ENCODE data around the gene OR2V2.
"Not testable (repeated sequence)": the region's sequence is repeated elsewhere in the genome, so short reads cannot be mapped to it uniquely, and the experiment has no call there.

OR2V2 gene

GRCh38 chr5:181114844-181115778, 32.3 kb upstream of the OR2V2 start:
- DNase-seq, result no peak

DNA sequence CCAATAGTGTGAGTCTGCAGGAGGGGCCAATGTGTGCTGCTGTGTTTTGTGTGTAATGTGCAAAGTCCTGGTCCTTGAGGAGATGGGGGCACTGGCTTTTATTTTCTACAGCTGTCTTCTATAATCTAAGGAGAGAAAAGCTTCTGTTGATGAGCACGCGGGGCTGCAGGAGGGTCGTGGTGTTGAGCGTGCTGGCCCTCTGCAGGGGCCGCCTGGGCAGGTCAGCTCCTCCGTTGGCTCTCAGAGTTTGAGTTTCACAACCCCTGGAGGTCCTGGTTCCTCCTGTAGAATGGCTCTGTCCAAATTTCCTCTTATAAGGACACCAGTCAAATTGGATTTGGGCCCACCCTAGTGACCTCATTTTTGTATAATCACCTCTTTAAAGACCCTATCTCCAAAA, 29.0 kb upstream of the OR2V2 start:
- no peak for DNase-seq

GRCh38 chr5:181119105-181119504, 28.3 kb upstream of the OR2V2 start:
- no peak for DNase-seq

- DNase-seq, result no peak
These were observed 27.1 kb upstream of the OR2V2 start for GRCh38 chr5:181120306-181120705.

DNA sequence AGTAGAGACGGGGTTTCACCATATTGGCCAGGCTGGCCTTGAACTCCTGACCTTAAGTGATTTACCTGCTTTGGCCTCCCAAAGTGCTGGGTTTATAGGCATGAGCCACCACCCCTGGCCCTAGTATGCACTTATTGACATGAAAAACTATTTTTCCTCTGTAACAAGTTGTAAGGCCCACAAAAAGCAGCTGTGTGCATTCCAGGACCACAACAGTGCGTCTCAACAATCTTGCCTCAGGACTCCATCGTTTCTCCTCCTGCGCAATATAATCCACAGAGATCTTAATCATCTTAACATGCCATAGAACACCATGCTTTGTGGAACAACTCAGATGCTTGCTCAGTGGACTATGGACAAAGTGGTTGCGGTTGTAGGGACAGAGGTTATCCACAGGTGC, 26.6 kb upstream of the OR2V2 start:
- DNase-seq, result no peak

DNA sequence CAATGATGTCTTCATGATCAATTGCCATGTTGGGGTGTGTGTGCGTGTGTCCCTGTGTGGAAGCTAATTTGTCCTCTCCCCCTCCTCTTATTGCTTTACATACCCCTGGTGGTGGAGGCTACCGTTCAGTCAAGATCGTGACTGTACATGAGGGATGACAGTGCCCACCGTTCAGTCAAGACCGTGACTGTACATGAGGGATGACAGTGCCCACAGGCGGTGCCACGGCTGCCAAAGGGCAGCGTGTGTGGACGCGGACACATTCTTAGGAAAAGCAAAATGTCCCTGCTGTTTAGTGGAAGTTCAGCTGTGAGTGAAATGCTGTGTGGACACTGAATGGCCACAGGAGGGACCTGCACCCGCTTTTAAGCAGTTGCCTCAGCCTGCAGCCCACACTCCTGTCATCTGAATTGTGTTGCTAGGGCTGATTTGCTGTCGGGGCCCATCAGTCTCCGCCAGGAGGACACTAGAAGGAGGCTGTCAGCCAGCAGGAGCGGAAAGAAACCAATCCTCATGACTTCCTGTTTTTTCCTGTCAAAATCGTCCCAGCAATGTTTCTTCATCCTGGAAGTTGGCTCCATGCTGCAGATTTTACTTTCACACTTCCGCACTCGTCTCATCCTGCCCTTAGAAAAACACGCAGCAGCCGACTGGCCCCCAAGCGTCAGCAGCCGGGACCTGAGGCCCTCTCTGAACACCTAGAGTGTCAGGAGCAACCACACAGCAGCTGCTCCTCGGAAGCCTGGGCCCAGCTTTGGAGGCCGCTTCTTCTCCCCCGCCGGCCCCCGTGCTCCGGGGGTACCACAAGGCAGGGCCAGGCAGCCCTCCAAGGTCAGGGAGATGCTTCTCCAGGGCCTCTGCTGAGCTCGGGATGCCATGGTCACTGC, 25.5 kb upstream of the OR2V2 start:
- no peak for DNase-seq

DNA sequence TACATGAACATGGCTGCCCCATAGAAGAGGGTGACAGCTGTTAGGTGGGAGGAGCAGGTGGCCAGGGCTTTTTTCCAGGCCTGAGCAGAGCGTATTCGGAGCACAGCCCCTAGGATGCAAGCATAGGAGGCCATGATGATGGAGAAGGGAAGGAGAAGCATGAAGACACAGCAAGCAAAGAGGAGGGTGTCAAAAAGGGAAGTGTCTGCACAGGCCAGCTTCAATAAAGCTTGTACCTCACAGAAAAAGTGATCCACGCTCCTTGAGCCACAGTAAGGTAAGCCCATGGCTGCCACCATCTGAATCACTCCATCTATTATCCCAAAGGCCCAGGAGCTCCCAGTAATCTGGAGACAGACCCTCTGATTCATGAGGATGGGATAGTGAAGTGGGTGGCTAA, 22.9 kb upstream of the OR2V2 start:
- DNase-seq, result no peak

- no peak for DNase-seq
These were observed 20.5 kb upstream of the OR2V2 start for GRCh38 chr5:181126841-181127240.

- DNase-seq, result no peak
These were observed 19.9 kb upstream of the OR2V2 start for GRCh38 chr5:181127456-181127855.

- DNase-seq, result no peak
These were observed 19.3 kb upstream of the OR2V2 start for GRCh38 chr5:181127907-181128626.

DNA sequence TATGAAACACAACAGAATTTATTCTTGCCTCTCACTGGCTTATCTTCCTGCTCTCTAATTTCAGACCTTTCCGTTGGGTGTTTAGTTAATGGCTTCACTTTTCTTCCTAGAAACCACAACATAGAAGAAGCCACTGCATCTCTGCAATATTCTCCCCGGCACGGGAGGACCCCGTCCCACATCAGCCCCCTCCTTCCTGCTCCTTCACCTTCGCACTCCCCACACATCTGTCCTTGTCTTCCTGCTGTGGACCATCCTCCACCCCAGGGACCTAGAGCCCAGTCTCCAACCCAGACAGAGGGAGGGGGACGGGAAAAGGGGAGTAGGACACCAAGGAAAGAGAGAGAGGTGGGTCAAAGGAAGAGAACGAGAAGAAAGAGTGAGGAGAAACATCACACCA, 17.8 kb upstream of the OR2V2 start:
- no peak for DNase-seq

DNA sequence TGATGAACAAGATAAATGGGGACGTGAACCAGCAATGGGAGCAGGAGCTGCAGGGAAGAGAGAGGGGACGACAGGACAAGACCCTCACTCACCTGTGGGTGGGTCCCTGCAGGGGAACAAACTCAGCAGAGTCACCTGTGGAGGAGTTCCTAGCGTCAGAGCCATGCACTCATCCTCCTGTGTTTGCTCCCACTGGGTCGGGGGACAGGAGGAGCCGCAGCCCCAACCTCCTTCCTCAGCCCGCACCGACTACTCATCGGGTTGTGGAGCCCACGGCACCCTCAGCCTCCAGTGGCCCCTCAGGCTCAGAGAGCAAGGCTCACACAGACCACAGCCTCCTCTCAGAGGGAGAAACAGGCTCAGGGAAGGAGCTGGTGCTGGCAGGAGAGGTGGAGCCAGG, 17.3 kb upstream of the OR2V2 start:
- not testable (repeated sequence) for DNase-seq

- no peak for DNase-seq
These were observed 16.4 kb upstream of the OR2V2 start, which contains the start of gene OR2V1 for GRCh38 chr5:181130832-181131496. OR2V1 (minus strand) TSS chr5:181131169; CDS start chr5:181125304, 5,865 bp downstream.

- no peak for DNase-seq
These were observed 15.9 kb upstream of the OR2V2 start for GRCh38 chr5:181131514-181131913.

DNA sequence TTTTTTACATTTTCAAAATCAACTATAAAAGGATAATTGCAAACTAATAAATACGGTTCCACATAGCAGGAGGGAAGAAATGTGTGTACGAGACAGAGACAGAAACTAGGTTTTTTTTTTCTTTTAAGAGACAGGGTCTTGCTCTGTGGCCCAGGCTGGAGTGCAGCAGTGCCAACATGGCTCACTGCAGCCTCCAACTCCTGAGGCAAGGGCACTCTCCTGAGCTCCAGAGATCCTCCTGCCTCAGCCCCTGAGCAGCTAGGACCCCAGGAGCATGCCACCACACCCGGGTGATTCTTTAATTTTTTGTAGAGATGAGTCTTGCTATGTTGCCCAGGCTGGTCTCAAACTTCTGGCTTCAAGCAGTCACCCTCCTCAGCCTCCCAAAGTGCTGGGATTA, 14.3 kb upstream of the OR2V2 start:
- DNase-seq, result no peak

DNA sequence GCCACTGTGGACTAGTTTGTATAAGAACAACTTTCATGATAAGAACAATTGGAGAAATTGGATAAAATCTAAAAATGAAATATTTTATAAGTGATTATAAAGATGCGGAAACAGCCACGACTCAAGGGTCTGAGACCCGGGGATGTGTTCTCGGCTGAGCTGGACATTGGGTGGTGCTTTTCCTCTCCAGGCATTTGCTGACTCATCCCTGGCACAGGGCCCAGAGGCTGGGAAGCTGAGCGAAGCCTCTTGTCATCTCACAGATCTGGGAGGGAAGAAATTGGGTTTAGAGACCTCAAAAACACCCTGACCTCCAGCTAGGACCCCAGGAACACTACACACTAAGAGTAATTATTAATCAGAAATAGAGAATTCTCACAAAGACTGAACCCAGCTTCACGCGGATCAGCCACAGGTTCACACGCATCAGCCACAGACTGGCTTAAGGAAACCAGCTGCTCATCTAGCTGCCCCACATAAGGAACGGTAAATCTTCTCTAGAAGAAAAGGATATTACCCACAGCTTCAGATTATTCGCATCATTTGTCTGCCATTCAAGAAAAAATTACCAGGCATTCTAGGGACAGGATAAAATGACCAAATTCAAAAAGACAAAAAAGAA, 13.7 kb upstream of the OR2V2 start:
- DNase-seq, result no peak

- no peak for DNase-seq
These were observed 13.1 kb upstream of the OR2V2 start for GRCh38 chr5:181134259-181134658.

GRCh38 chr5:181136361-181136955, 10.9 kb upstream of the OR2V2 start:
- no peak for DNase-seq

- no peak for DNase-seq
These were observed 9.1 kb upstream of the OR2V2 start for GRCh38 chr5:181138258-181138657.

DNA sequence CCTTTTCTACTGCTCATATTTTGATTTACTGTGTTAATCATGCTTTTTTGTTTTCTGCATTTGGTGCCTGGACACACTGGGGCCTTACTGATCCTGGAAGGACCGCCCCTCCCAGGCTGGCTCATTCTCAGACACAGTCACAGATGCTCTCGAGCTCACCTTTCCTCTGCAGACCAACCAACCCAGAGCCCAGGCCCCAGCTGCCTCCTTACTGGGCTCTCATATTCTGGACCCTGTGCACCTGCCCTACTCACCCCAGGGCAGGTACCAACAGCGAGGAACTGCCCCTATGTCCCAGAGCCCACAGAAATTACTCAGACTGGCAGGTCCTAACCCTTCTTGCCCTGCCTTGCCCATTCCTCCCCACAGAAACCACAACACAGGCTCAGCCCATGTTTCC, 6.6 kb upstream of the OR2V2 start:
- no peak for DNase-seq

DNA sequence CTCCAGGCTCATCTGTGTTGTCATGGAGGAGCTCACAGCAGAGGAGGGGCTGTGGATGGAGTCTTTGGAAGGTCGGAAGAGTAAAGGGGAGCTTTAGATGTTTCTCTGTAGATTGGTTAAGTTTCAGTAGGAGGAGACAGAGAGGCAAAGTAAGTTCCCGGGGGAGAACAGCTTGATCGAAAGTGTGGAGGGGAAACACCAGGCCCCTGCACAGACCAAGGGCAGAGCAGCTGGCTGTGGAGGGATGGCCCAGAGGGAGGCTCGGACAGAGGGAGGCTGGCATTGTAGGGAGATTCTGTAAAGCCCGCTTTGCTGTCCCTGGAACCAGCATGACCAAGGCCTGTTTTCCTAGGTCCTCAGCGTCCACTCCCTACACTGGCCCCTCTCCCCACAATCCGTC, 5.3 kb upstream of the OR2V2 start:
- DNase-seq, result no peak

DNA sequence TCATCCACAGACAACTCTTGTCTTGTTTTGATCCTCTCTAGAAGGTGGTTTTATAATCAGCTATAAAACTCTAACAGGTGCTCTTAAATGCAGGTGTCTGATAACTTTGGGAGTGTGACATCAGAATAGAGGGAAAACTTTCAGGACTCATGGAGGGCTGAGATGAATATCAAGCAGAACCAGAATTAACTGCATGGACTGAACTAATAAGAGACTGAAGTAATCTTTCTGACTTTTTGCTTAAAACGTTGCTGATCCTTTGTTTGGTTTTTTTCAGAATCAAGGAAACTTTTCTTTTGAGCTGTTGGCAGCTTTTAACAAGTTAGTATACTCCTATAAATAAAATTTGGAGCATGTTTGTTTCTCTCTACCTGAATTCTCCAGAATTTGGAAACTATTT, 2.3 kb upstream of the OR2V2 start:
- DNase-seq, result no peak

Measured in left hindlimb (tissue), 1 donor.